Calu3 (cell line): ENCODE results near the gene BTBD7. TPM values are rescaled to one million over a fixed set of nuclear protein-coding genes. Genes with fewer than 3 reads are reported as not detected.

Source experiments
- BruUV-seq: library from RNA; stranded (reverse); fragments of 400-500 nt; replicated peaks from 2 replicates; lab custom pipeline; 2021; lab: Mats Ljungman, UMichigan
- CTCF ChIA-PET: fragments of 300-600 bp; sonication (Branson Sonifier 250); formaldehyde crosslinking; loops from one replicate; lab custom pipeline; 2022; ENCODE audit warnings: antibody characterized with exemption; lab: Charles Lee
- DNase-seq: peaks from one replicate; pipeline ENCODE4 v3.0.0; 2022
- H3K27ac Mint-ChIP-seq: one replicate; pipeline ENCODE4 v1.8.0; 2022; ENCODE audit warnings: mixed read lengths; ENCODE audit not compliant: unreplicated experiment
- H3K27me3 Mint-ChIP-seq: one replicate; pipeline ENCODE4 v1.8.0; 2022; ENCODE audit warnings: mixed read lengths; ENCODE audit not compliant: unreplicated experiment
- H3K36me3 Mint-ChIP-seq: one replicate; pipeline ENCODE4 v1.8.0; 2022; ENCODE audit warnings: mild to moderate bottlenecking, moderate library complexity, mixed read lengths; ENCODE audit not compliant: insufficient read depth, unreplicated experiment
- H3K4me1 Mint-ChIP-seq: one replicate; pipeline ENCODE4 v1.8.0; 2022; ENCODE audit warnings: mild to moderate bottlenecking, low read depth, mixed read lengths; ENCODE audit not compliant: unreplicated experiment
- H3K4me3 Mint-ChIP-seq: one replicate; pipeline ENCODE4 v1.8.0; 2022; ENCODE audit warnings: mild to moderate bottlenecking, low read depth, moderate library complexity, mixed read lengths; ENCODE audit not compliant: unreplicated experiment
- H3K9me3 Mint-ChIP-seq: one replicate; pipeline ENCODE4 v1.8.0; 2022; ENCODE audit warnings: low read depth, mixed read lengths; ENCODE audit not compliant: unreplicated experiment
- intact Hi-C: fragments of 100-400 bp; cut with micrococcal nuclease; formaldehyde crosslinking; loops from one replicate; pipeline ENCODE4 v1.10.0; 2022; ENCODE audit not compliant: unreplicated experiment
- total RNA-seq: library from RNA; stranded (reverse); gene quantifications from 2 replicates; pipeline ENCODE4 v1.2.3, GENCODE V29; 2022
- TF ChIP-seq, protein P1 (sequence below): fragments of 200-600 bp; IDR thresholded peaks from one replicate; pipeline ENCODE4 v1.8.0; 2022; ENCODE audit warnings: antibody characterized with exemption; ENCODE audit not compliant: unreplicated experiment

Gene BTBD7
- total RNA-seq, 1 experiment from 2014 or later, result 42.0 TPM

DNA sequence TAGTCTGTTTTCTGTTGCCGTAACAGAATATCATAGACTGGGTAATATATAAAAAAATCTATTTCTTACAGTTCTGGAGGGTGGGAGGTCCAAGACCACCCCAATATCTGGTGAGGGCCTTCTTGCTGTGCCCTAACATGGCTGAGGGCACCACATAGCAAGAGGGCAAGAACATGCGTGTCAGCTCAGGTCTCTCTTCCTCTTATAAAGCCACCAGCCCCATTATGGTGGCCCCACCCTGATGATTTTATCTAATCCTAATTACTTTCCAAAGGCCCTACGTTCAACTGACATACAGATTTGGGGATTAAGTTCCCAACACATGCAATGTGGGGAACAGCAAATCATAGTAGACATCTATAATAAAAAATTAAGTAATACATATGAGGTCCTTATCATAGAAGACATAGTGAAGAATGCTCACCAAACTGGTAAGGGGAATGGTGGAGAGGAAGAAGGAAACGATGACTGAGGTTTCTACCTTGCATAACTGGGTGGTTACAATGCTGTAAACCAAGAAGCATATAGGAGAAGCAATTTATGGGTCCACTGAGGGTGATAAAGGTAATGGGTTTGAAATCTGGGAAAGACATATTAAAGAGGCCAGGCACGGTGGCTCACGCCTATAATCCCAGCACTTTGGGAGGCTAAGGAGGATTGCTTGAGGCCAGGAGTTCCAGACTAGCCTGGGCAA is 27.0 kb downstream of the BTBD7 start:
- CTCF ChIA-PET, result interaction anchor here (1.0 kb wide), 1 partner anchor 19 kb away, joined by 3 read pairs; no protein-coding TSS in a partner anchor
- no peaks in the 10 kb centered on the region for H3K27me3 Mint-ChIP-seq
- TF ChIP-seq, protein P1, sequence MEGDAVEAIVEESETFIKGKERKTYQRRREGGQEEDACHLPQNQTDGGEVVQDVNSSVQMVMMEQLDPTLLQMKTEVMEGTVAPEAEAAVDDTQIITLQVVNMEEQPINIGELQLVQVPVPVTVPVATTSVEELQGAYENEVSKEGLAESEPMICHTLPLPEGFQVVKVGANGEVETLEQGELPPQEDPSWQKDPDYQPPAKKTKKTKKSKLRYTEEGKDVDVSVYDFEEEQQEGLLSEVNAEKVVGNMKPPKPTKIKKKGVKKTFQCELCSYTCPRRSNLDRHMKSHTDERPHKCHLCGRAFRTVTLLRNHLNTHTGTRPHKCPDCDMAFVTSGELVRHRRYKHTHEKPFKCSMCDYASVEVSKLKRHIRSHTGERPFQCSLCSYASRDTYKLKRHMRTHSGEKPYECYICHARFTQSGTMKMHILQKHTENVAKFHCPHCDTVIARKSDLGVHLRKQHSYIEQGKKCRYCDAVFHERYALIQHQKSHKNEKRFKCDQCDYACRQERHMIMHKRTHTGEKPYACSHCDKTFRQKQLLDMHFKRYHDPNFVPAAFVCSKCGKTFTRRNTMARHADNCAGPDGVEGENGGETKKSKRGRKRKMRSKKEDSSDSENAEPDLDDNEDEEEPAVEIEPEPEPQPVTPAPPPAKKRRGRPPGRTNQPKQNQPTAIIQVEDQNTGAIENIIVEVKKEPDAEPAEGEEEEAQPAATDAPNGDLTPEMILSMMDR, result no peak
- no peak for DNase-seq
- peaks cover 6% of the 10 kb centered on the region for H3K36me3 Mint-ChIP-seq
- intact Hi-C loops, result loop anchor here (2.0 kb wide), 1 partner anchor 15 kb away; no protein-coding TSS in a partner anchor
- H3K4me1 Mint-ChIP-seq, result peaks cover 30% of the 10 kb centered on the region
- BruUV-seq, result no TSS peak
- no peak overlapping the region for H3K27ac Mint-ChIP-seq
- H3K9me3 Mint-ChIP-seq, result no peaks in the 10 kb centered on the region
- no peak overlapping the region for H3K4me3 Mint-ChIP-seq

DNA sequence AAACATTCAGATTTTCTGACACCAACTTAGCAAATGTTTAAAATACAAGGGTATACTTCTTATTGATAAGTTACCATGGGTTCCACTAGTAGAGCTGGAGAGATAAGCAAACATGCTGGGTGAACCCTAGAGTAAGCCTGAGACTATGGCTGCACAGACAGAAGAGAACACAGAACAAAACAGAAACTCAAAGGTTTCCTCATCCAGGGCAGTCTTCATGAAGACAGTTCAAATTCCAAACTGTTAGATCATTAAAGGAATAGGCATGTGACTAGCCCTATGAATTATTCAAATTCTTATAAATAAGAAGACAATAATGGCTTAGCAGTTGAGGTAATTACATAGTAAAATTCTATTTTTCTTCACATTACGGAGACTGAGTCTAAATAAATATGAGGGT is 28.1 kb downstream of the BTBD7 start:
- BruUV-seq, result no TSS peak
- intact Hi-C loops, result no loop called here
- Mint-ChIP-seq H3K9me3 (no peaks in the 10 kb centered on the region), H3K27ac (no peak overlapping the region), H3K4me3 (no peak overlapping the region), H3K36me3 (peaks cover 6% of the 10 kb centered on the region), H3K4me1 (peaks cover 30% of the 10 kb centered on the region), H3K27me3 (no peaks in the 10 kb centered on the region)
- CTCF ChIA-PET, result interaction anchor here (1.0 kb wide), 1 partner anchor 18 kb away, joined by 3 read pairs; no protein-coding TSS in a partner anchor
- TF ChIP-seq, protein P1, result no peak
- DNase-seq, result no peak

DNA sequence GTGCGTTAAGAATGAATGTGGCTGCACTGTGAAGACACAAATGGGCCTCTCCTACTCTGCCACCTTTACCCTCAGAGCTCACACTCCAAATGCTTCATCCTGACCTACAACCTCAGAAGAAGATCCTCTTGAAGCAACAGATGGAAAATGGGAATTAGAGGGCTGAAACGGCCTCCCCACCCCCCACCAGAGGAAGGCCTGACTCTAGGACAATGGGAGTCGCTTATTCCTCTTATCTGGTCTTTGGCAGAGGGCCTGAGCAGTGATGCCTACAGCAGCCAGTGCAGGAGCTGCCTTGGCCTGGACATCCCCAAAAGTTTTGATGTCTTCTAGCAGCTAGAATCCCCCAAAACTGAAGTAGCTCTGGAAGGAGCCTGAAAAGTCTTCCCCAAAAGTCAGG is 29.2 kb downstream of the BTBD7 start:
- TF ChIP-seq, protein P1, result no peak
- H3K27me3 Mint-ChIP-seq, result no peaks in the 10 kb centered on the region
- intact Hi-C loops, result no loop called here
- no TSS peak for BruUV-seq
- no peak for DNase-seq
- H3K36me3 Mint-ChIP-seq, result peaks cover 6% of the 10 kb centered on the region
- no peaks in the 10 kb centered on the region for H3K9me3 Mint-ChIP-seq
- CTCF ChIA-PET, result no interaction called here
- H3K4me1 Mint-ChIP-seq, result peaks cover 29% of the 10 kb centered on the region
- no peak overlapping the region for H3K27ac Mint-ChIP-seq
- H3K4me3 Mint-ChIP-seq, result no peak overlapping the region

DNA sequence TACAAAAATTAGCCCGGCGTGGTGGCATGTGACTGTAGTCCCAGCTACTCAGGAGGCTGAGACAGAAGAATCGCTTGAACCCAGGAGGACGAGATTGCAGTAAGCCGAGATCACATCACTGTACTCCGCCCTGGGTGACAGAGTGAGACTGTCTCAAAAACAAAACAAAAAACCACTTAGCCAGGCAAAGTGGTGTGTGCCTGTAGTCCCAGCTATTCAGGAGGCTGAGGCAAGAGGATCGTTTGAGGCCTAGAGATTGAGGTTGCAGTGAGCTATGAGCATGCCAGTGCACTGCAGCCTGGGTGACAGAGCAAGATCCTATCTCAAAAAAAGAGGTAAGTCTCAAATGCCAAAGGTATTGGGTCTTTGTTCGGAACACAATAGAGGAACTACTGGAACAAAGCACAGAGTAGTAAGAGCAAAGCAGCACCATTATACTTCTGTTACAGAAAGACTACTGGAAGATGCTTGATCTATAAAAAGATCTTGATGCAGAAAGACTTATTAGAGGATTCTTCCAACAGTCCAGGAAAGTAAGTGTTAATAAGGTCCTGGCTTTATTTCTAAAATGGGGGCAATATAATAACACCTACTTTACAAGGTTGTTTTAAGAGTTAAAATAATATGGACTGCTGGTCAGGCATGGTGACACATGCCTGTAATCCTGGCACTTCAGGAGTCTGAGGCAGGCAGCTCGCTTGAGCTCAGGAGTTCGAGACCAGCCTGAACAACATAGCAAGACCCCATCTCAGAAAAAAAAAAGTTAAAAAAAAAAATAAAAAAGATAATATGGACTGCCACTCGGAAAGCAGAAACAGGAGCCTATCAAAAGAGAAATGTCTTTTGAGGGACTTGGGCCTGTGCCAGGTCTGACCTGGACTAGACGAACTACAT is 29.9 kb downstream of the BTBD7 start:
- intact Hi-C loops, result no loop called here
- TF ChIP-seq, protein P1, result no peak
- no TSS peak for BruUV-seq
- H3K9me3 Mint-ChIP-seq, result no peaks in the 10 kb centered on the region
- H3K27me3 Mint-ChIP-seq, result no peaks in the 10 kb centered on the region
- no peak overlapping the region for H3K27ac Mint-ChIP-seq
- H3K4me3 Mint-ChIP-seq, result no peak overlapping the region
- no peak for DNase-seq
- peaks cover 29% of the 10 kb centered on the region for H3K4me1 Mint-ChIP-seq
- peaks cover 6% of the 10 kb centered on the region for H3K36me3 Mint-ChIP-seq
- CTCF ChIA-PET, result no interaction called here
